GM10248 (cell line): ENCODE measurements around the gene BRF1.

Experiments
- CTCF ChIA-PET: fragments of 300-600 bp; sonication (Branson Sonifier 250); formaldehyde crosslinking; extraction: SDS; loops from one replicate; lab custom pipeline; 2021; ENCODE audit warnings: antibody characterized with exemption; lab: Yijun Ruan, JAX
- POLR2A ChIA-PET: fragments of 350-650 bp; sonication (Branson Sonifier 250); formaldehyde crosslinking; extraction: SDS; loops from one replicate; lab custom pipeline; 2020; ENCODE audit warnings: antibody characterized with exemption; lab: Yijun Ruan, JAX
- DNase-seq: peaks from one replicate; pipeline ENCODE4 v3.0.0; 2012; ENCODE audit errors: extremely low spot score
- TF ChIP-seq, protein P1 (sequence below): IDR thresholded peaks from 2 replicates; pipeline ENCODE4 v1.5.1; 2012; ENCODE audit warnings: mild to moderate bottlenecking, low read depth; ENCODE audit errors: extremely low read depth, missing control alignments, control extremely low read depth

Gene BRF1

DNA sequence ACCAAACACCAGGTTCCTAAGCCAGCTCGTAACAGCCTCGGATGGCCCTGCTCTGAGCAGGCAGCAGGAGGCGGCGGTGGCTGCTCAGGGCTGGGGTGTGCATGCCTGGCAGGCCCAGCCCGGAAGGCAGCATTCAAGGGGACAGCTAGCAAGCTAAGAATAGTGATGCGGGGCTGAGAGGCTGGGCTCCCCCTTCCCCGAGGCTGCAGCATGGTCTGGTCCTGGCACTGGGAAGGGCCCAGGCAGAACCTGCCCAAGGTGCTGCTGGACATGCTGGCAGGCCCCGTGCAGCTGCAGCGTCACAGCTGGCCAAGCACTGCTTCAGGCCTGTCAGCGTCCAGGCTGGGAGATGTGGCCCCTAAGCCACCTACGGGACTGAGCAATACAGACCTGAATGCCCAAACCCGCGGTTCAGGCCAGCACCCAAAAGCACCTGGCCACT lies 93.3 kb downstream of the BRF1 start:
- TF ChIP-seq, protein P1, sequence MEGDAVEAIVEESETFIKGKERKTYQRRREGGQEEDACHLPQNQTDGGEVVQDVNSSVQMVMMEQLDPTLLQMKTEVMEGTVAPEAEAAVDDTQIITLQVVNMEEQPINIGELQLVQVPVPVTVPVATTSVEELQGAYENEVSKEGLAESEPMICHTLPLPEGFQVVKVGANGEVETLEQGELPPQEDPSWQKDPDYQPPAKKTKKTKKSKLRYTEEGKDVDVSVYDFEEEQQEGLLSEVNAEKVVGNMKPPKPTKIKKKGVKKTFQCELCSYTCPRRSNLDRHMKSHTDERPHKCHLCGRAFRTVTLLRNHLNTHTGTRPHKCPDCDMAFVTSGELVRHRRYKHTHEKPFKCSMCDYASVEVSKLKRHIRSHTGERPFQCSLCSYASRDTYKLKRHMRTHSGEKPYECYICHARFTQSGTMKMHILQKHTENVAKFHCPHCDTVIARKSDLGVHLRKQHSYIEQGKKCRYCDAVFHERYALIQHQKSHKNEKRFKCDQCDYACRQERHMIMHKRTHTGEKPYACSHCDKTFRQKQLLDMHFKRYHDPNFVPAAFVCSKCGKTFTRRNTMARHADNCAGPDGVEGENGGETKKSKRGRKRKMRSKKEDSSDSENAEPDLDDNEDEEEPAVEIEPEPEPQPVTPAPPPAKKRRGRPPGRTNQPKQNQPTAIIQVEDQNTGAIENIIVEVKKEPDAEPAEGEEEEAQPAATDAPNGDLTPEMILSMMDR, result no peak
- ChIA-PET POLR2A (no interaction called here), CTCF (interaction anchor here (0.8 to 1.7 kb wide), 2 partner anchors 117 to 144 kb away, joined by 3 to 4 read pairs; no protein-coding TSS in a partner anchor)
- DNase-seq, result no peak

DNA sequence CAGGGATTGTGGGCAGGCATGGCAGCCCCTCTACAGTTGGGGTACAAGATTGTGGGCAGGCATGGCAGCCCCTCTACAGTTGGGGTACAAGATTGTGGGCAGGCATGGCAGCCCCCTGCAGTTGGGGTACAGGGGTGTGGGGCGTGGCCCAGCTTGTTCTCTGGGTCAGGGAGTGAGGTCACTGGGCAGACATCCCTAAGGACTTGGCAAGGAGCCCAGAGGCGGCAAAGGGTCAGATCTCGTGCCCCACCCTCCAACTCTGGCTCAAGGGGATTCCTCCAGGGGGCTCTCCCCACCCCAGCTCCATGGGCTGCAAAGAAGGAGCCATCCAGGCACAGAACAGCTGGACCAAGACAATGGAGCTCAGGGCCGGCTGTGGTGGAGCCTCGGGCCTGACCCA lies 93.9 kb downstream of the BRF1 start:
- CTCF ChIA-PET, result interaction anchor here (0.8 to 1.7 kb wide), 3 partner anchors 63 to 145 kb away, joined by 3 to 4 read pairs (median 3); no protein-coding TSS in a partner anchor
- TF ChIP-seq, protein P1, result no peak
- DNase-seq, result no peak
- POLR2A ChIA-PET, result no interaction called here

DNA sequence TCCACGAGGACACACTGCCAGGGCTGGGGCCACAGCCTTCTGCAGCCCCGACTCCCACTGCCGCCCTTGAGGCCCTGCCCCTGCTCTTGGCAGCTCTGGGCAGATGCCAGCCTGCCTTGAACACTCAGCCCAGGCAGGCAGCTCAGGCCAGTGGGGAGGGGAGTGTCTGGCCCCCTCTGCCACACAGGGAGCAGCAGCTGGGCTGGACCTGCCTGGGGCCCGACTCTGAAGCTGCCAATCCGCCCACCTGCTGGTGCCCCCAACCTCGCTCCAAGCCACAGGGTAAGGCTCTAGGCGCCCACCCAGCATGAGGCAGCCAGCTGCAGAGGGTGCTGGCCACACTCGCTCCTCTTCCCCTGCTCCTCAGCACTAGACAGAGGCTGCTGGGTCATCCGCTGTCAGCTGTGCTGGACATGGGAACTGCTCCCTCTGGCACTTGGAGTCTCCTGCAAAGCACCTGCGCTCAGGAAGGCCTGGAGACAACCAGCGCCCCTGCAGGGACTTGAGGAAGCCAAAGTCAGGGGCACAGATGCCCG lies 95.1 kb downstream of the BRF1 start:
- ChIA-PET CTCF (interaction anchor here (1.0 to 1.3 kb wide), 2 partner anchors 11 to 65 kb away, joined by 3 read pairs; no protein-coding TSS in a partner anchor), POLR2A (interaction anchor here (0.5 kb wide), 1 partner anchor 358 kb away, joined by 3 read pairs; no protein-coding TSS in a partner anchor)
- no peak for DNase-seq
- TF ChIP-seq, protein P1, result no peak

DNA sequence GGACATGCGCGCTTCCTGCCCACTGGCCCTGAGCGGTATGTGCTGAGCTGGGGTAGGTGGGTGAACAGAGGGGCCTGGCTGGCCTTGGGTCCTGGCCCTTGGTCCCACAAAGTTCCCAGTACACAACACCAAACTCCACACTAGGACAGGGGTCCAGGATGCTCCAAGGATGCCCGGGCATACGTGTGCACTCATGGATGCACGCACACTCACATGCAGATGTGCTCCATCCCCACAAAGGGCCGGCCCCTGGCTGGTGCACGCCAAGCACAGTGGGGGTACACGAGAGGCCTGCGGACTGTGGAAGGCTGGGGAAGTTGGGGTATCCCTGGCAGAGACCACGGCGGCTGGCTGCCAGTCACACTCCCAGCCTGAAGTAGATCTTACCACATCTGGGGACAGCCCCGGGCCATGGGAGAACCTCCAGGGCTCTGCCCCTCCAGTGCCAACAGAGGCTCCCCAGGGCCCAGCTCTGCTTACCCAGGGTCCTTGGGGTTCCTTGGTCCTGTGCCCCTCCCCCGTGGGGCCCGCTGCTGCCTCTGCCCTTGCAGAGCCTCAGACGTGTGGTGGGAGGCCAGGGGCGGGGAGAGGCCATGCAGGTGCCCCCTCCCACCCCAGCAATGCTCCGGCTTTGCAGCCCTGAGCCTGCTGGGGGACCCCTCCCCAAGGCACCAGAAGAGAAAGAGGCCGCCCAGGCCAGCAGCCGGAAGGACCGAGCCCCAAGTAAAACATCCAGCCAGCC lies 95.7 kb downstream of the BRF1 start:
- TF ChIP-seq, protein P1, result no peak
- ChIA-PET POLR2A (interaction anchor here (0.5 kb wide), 1 partner anchor 357 kb away, joined by 3 read pairs; no protein-coding TSS in a partner anchor), CTCF (interaction anchor here (0.8 to 2.3 kb wide), 3 partner anchors 12 to 147 kb away, joined by 3 to 8 read pairs (median 3); no protein-coding TSS in a partner anchor)
- DNase-seq, result no peak

DNA sequence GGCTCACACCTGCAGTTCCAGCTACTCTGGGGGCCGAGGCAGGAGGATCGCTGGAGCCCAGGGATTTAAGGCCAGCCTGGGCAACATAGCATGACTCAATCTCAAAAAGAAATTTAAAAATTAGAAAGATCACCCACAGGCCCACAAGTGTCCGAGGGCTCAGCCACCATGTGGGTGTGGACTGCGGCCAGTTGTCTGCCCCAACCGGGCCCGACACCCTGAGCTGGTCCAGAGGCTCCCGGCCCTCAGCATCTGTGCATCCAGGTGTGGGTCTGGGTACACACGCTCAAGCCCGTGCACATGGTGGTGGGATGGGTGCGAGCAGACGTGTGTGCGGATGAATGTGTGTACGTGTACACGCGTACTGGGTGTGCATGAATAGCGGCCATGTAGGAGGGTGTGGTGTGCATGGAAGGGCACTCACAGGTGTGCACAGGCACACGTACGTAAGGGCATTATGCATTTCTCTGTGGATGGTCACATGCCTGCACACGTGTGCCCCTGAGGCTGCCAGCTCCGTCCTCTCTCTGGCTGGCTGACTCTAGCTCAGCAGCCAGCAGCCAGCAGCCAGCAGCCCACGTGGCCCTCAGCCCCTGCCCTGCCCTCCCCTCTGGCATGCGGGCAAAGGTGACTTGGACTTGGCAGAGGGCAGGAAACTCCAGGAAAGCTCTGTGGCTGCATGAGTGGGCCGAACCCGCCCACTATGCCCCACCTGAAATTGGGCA lies 96.4 kb downstream of the BRF1 start:
- ChIA-PET POLR2A (no interaction called here), CTCF (interaction anchor here (0.8 to 2.3 kb wide), 3 partner anchors 138 to 148 kb away, joined by 3 to 8 read pairs (median 3); no protein-coding TSS in a partner anchor)

More for the DNA sequence above, 96.4 kb downstream of the BRF1 start:
- TF ChIP-seq, protein P1, result no peak
- DNase-seq, result no peak
